ENCODE results near the gene SLX9.

The SLX9 gene

GRCh38 chr21:45017039-45017960, 77.5 kb downstream of the SLX9 start:
- TF ChIP-seq CTCF (IDR thresholded peaks at IDR 0.05; ENCODE audit: borderline replicate concordance, control extremely low read depth, extremely low read depth, insufficient read depth, missing control alignments), result no peak
- no peak for DNase-seq (ENCODE audit: low spot score)
- in situ Hi-C loops (cut with MboI; ENCODE audit: low sequenced_read_pairs, unreplicated experiment), result no loop called here

- no peak for DNase-seq (ENCODE audit: low spot score)
- in situ Hi-C loops (cut with MboI; ENCODE audit: low sequenced_read_pairs, unreplicated experiment), result no loop called here
- TF ChIP-seq CTCF (IDR thresholded peaks at IDR 0.05; ENCODE audit: borderline replicate concordance, control extremely low read depth, extremely low read depth, insufficient read depth, missing control alignments), result no peak
Observed at GRCh38 chr21:45018131-45019075, 78.6 kb downstream of the SLX9 start.

GRCh38 chr21:45019076-45019886, 79.5 kb downstream of the SLX9 start:
- no peak for DNase-seq (ENCODE audit: low spot score)
- no peak for TF ChIP-seq CTCF (IDR thresholded peaks at IDR 0.05; ENCODE audit: borderline replicate concordance, control extremely low read depth, extremely low read depth, insufficient read depth, missing control alignments)
- in situ Hi-C loops (cut with MboI; ENCODE audit: low sequenced_read_pairs, unreplicated experiment), result no loop called here

- in situ Hi-C loops (cut with MboI; ENCODE audit: low sequenced_read_pairs, unreplicated experiment), result no loop called here
- no peak for DNase-seq (ENCODE audit: low spot score)
- no peak for TF ChIP-seq CTCF (IDR thresholded peaks at IDR 0.05; ENCODE audit: borderline replicate concordance, control extremely low read depth, extremely low read depth, insufficient read depth, missing control alignments)
Observed at GRCh38 chr21:45019887-45020537, 80.2 kb downstream of the SLX9 start.

GRCh38 chr21:45020629-45021427, 81.0 kb downstream of the SLX9 start:
- no peak for DNase-seq (ENCODE audit: low spot score)
- in situ Hi-C loops (cut with MboI; ENCODE audit: low sequenced_read_pairs, unreplicated experiment), result no loop called here
- TF ChIP-seq CTCF (IDR thresholded peaks at IDR 0.05; ENCODE audit: borderline replicate concordance, control extremely low read depth, extremely low read depth, insufficient read depth, missing control alignments), result no peak

Measured in GM13976 (cell line).